GM10266 (cell line): ENCODE measurements around the gene NCBP2L.

Experiments used
- DNase-seq: peaks from one replicate; pipeline ENCODE4 v3.0.0; 2012; ENCODE audit errors: extremely low spot score
- CTCF ChIP-seq: IDR thresholded peaks from 2 replicates; pipeline ENCODE4 v1.5.1; 2012; ENCODE audit warnings: mild to moderate bottlenecking, low read depth; ENCODE audit not compliant: control insufficient read depth, insufficient read depth; ENCODE audit errors: missing control alignments

NCBP2L gene

GRCh38 chrX:107764845-107765608 is 12.5 kb upstream of the NCBP2L start:
- no peak for DNase-seq
- TF ChIP-seq CTCF, result no peak

GRCh38 chrX:107766470-107767150 is 10.9 kb upstream of the NCBP2L start:
- DNase-seq, result no peak
- TF ChIP-seq CTCF, result no peak

GRCh38 chrX:107768051-107768450 is 9.5 kb upstream of the NCBP2L start:
- DNase-seq, result no peak
- TF ChIP-seq CTCF, result no peak

GRCh38 chrX:107769581-107770317 is 7.8 kb upstream of the NCBP2L start:
- no peak for DNase-seq
- no peak for TF ChIP-seq CTCF

- TF ChIP-seq CTCF, result no peak
- DNase-seq, result no peak
Measured at GRCh38 chrX:107773206-107773605, 4.3 kb upstream of the NCBP2L start.

- no peak for DNase-seq
- TF ChIP-seq CTCF, result no peak
Measured at GRCh38 chrX:107773906-107774435, 3.6 kb upstream of the NCBP2L start.
